A204.1 (cell line): ENCODE measurements around the gene SSU72.
"Not testable (repeated sequence)": the region's sequence is repeated elsewhere in the genome, so short reads cannot be mapped to it uniquely, and the experiment has no call there.

ENCODE experiments used
- FAIRE-seq: peaks from 2 replicates; lab custom pipeline; 2012; peaks lifted over from hg19 to GRCh38; lab: Jason Lieb, UNC

SSU72 gene

GRCh38 chr1:1540818-1541628 lies 33.6 kb downstream of the SSU72 start:
- FAIRE-seq: no peak

- no peak for FAIRE-seq
Measured at GRCh38 chr1:1540090-1540817, 34.4 kb downstream of the SSU72 start, which contains the start of gene TMEM240. TSS of gene TMEM240 (minus strand) at chr1:1540624. CDS start at chr1:1540346, 278 bp downstream.

- FAIRE-seq: no peak
Measured at GRCh38 chr1:1539310-1540089, 35.2 kb downstream of the SSU72 start.

- FAIRE-seq: no peak
Measured at GRCh38 chr1:1538989-1539309, 35.7 kb downstream of the SSU72 start.

GRCh38 chr1:1538334-1538733 lies 36.3 kb downstream of the SSU72 start:
- no peak for FAIRE-seq

GRCh38 chr1:1537626-1538250 lies 36.9 kb downstream of the SSU72 start:
- no peak for FAIRE-seq

GRCh38 chr1:1536938-1537546 lies 37.6 kb downstream of the SSU72 start:
- FAIRE-seq: no peak

- FAIRE-seq: no peak
Measured at GRCh38 chr1:1536019-1536937, 38.4 kb downstream of the SSU72 start.

- FAIRE-seq: no peak
Measured at GRCh38 chr1:1535201-1536018, 39.3 kb downstream of the SSU72 start.

- FAIRE-seq: no peak
Measured at GRCh38 chr1:1534401-1535154, 40.1 kb downstream of the SSU72 start.

- not testable (repeated sequence) for FAIRE-seq
Measured at GRCh38 chr1:1533894-1534291, 40.8 kb downstream of the SSU72 start.

- not testable (repeated sequence) for FAIRE-seq
Measured at GRCh38 chr1:1533176-1533893, 41.3 kb downstream of the SSU72 start.

- FAIRE-seq: no peak
Measured at GRCh38 chr1:1531947-1532346, 42.7 kb downstream of the SSU72 start.

- FAIRE-seq: no peak
Measured at GRCh38 chr1:1529936-1530335, 44.7 kb downstream of the SSU72 start.

GRCh38 chr1:1529321-1529720 lies 45.3 kb downstream of the SSU72 start:
- no peak for FAIRE-seq

- no peak for FAIRE-seq
Measured at GRCh38 chr1:1528301-1529267, 46.1 kb downstream of the SSU72 start.

- no peak for FAIRE-seq
Measured at GRCh38 chr1:1527092-1527816, 47.4 kb downstream of the SSU72 start.
